Daoy (cell line): ENCODE data around the gene DDIAS. TPM values are rescaled to one million over a fixed set of nuclear protein-coding genes. Genes with fewer than 3 reads are reported as not detected.
A peak's percentile ranks its signal among the peaks of the same experiment; 100 is the strongest.
"Not testable (repeated sequence)": the region's sequence is repeated elsewhere in the genome, so short reads cannot be mapped to it uniquely, and the experiment has no call there.

Source experiments
- DNase-seq: peaks from one replicate; pipeline ENCODE4 v3.0.0-alpha.2; 2015; ENCODE audit warnings: low read depth
- total RNA-seq: library from RNA; depleted of rRNA; stranded (reverse); fragments of >200 nt; shearing (Covaris generic); gene quantifications from 2 replicates; pipeline ENCODE4 v1.2.3, GENCODE V29; 2014; rRNA removed

Gene DDIAS
- total RNA-seq, result 18.2 and 21.4 TPM in 2 replicates

GRCh38 chr11:82901165-82901921 lies at the start of gene DDIAS:
DDIAS (plus strand) TSS chr11:82901736; CDS start chr11:82914739, 13,003 bp downstream.
- DNase-seq, result peak; percentile 96

GRCh38 chr11:82854242-82854641 lies 47.3 kb upstream of the DDIAS start:
- no peak for DNase-seq

- not testable (repeated sequence) for DNase-seq
These were observed 46.6 kb upstream of the DDIAS start for GRCh38 chr11:82854916-82855315.

- no peak for DNase-seq
These were observed 45.9 kb upstream of the DDIAS start for GRCh38 chr11:82855616-82856015.

DNA sequence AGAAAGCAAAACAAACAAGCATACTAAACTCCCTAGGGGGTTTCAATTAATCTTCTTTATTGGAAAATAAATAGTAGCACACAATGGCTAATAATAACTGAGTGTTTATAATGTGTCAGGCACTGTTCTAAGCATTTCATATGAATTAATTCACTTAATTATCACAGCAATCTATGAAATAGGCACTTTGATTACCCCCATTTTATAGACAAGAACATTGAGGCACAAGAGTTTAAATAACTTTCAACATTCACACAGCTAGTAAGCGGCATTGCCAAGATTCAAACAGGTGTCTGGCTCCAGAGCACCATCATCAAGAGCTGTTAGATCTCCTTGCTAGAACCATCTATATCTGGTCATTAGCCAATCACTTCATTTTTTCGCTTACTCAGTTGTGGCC lies 44.4 kb upstream of the DDIAS start:
- DNase-seq, result no peak

- no peak for DNase-seq
These were observed 43.4 kb upstream of the DDIAS start for GRCh38 chr11:82858133-82858532.

DNA sequence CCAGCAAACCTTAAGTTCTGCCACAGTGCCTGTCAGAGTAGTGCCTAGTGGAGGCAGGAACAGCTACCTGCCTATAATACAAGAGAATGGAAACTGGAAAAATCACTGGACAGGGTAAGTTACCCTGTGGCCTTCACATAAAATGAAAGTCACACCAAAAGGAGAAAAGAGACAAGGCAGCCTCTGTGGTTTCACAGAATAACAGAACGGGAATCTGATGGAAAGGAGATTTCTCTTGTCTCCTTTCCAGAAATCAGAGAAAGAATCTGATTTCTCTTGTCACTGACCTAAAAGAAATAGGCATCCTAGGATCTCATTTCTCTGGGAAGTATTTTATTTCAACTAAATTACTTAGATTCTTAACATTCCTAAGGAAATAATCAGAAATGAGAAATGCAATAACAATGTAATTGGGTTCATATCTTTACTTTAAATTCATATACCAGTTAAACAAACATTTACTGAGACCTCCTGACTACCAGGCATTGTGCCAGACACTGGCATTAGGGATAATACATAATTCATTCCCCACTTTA lies 42.9 kb upstream of the DDIAS start:
- DNase-seq, result peak; percentile 59

DNA sequence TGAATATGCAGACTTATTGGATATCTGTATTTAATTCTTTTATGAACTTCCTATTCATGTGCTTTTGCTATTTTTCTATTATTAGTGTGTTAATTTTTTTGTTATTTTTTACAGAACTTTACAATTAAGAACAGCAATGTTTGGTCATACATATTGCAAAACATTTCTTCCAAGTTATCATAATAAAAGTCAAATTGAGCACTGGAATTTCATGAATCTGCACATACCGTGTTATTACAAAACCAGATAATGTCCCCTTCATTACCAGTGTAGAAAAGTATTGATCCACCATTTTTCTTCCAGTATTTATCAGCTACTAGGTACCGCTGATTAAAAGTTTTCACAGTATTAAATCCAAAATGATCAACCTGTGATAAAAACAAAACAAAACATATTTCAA lies 41.8 kb upstream of the DDIAS start:
- DNase-seq, result no peak

DNA sequence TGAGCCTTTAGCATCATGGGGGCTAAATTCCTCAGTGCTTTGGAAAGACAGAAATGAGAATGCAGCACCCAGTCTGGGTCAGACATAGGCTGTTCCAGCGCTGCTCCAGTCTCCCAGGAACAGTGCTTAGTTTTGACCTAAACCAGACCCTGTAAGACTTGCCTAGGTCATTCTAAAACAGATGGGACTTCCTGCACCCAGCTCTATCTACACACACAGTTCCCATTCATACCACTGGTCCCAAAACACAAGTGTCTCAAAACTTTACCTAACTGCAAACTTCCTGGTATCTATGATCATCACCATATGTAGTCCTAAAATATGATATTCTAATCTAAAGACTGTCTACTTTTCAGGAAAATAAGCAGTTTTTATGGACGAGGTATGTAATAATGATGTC lies 39.2 kb upstream of the DDIAS start:
- DNase-seq, result no peak

DNA sequence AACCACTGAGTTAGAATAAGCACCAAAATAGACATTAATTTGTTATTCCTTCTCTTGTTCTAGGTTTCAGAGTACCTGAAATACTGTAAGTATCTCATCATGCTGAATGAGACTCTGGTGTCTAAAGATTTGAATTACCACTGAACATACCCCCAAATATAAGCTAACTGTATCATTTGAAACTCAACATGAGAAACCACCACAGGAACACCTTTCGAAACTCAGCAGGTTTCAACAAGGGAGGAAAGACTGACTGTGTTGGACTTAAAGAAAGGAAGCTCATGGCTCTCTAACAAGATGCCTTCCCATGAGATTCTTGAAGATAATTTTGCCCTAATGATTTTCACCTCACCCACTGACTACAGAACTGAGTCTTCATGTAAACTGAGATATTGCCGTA lies 38.3 kb upstream of the DDIAS start:
- no peak for DNase-seq

DNA sequence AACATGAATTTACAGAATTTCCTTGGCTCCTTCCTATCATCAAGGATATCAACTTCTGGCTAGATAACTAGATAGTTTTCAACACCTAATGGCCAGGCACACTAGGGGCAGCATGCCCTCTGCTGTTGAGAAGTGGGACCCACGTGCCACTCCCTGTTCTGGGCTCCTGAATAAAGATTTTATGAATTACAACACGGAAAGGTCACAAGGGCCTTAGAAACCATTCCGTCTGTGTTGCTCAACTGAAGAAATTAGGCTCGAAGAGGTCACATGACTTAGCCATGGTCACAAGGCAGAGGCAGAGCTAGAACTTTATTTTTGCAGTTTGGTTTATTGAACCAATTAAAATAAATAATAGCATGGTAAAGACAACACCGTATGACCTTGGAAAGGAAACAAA lies 37.3 kb upstream of the DDIAS start:
- DNase-seq, result peak; percentile 66

DNA sequence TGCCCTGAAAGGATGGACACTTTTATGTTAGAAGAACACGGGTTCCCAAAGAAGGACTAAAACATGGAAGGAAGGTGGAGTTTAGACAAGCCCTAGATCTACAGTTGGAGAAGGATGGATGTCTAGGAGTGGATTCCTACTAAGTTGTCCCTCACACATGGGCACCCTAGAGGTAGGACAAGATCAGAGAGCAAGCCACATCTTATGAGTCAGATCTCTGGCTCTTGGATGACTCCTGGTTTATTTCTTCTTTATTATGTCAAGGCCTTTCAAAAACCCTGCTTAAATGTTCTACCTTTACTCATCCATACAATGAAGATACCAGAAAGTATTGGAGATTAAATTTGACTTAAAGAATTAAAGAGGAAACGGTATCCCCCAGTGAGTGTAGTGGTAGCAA lies 35.7 kb upstream of the DDIAS start:
- DNase-seq, result no peak

DNA sequence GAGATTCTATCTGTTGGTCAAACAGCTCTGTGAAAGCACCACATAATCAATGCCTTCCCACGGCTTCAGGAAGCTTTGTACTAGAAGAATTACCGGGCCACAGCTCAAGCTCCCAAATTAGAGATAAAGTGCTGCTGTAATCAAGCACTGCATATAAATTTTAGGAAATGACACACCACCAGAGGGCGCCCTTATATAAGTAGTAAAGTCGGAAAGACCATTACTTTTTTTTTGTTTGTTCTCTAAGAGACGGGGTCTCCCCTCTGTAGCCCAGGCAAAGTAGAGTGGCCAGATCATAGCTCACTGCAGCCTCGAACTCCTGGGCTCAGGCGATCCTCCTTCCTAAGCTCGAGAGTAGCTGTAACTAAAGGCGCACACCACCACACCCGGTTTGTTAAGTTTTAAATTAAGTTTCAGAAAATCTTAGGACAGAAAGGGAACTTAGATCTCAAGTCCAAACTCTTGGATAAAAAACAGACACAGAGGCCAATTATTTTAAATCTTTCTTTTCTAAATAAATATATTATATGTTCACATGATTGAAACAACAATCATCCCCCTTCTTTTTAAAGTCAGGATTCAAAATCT lies 33.9 kb upstream of the DDIAS start:
- DNase-seq, result peak; percentile 51

DNA sequence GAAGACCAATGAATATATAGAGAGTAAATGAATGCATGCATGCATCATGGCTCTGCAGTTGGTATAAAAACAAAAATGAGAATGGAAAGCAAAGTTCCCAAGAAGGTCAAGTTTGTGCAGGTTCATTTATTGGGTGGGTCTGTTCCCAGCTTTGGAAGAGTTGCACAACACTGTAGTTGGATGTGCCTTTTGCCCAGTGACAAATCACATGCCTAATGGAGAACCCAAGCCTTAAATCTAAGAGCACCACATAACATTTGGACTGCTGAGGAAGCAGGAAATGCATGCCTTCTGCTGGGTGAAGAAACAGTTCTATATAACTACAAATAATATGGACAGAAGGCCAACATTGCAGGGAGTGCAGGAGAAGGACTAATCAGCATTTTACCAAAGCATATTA lies 31.9 kb upstream of the DDIAS start:
- no peak for DNase-seq

GRCh38 chr11:82871646-82872045 lies 29.9 kb upstream of the DDIAS start:
- no peak for DNase-seq

GRCh38 chr11:82872377-82873150 lies 29.0 kb upstream of the DDIAS start:
- DNase-seq, result no peak

- no peak for DNase-seq
These were observed 27.6 kb upstream of the DDIAS start for GRCh38 chr11:82873919-82874333.

DNA sequence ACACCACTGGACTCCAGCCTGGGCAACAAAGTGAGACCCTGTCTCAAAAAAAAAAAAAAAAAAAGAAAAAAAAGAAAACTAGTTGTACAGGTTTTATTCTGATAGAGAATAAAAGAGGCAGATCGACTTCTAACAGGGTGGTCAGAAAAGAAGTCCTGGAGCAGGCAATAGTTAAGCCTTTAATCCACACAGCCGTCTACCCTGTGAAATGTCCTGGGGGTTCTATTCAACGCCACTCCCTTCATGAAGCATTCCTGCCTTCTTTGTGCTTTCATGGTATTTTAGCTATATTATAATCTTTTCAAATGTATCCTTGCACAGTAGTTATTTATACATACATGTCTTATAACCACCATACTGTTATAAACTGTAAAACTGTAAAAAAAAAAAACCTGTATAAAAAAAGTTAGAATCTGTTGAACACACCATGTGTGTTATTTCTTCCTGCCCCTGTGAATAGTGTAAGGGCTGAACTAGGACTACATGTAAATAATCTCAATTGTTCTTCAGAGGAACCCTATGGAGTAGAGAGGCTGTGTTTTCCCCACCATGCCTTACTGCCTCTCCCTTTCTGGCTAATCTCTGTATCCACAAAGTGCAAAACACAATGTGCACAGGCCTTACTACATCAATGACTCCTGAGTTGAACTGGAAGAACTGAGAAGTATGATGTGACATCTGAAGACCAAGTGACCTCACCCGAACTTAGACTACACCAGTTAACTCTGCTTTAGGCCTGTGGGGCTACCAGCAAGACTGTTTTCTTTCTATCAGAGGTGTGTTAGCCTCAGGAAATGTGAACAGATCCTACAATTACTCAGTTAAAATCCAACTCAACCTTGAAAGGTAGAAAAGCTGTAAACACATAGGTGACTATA lies 26.7 kb upstream of the DDIAS start:
- DNase-seq, result no peak

DNA sequence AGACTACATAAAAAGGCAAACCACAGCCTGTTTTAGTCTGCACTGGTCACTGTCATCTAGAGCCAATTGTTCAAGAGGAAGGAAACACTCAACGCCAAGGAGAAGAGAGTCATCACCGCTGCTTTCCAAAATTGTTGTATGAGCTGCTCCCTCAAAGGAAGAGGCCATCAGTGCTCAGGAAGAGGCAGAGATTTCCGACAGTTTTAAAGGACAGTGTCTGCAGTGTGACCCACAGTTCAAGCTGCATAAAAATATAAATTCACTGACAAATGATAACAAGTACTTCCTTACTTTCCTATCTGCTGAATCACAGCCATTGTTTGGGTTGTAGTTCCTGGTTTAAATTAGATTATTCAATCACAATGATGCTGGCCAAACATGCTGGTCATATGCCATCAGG lies 17.7 kb upstream of the DDIAS start:
- DNase-seq, result no peak

GRCh38 chr11:82889133-82890001 lies 12.2 kb upstream of the DDIAS start:
- DNase-seq, result no peak

DNA sequence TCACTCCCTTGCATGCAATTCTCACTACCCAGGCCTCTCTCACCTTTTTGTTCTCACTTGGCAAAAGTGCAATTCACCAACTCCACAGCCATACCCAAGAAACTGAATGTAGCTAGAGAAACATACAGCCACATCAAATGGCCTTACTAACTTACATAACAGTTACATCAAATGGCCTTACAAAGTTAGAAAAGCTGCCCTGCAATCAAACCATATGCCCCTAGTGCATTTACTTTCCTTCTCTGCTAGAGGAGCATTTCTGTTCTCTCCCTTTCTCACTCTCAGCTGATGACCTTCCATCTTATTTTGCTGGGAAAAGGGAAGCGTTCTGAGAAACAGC lies 11.6 kb upstream of the DDIAS start:
- no peak for DNase-seq
